KBM-7 (cell line): ENCODE measurements around the gene SEMA4D.
A peak's percentile ranks its signal among the peaks of the same experiment; 100 is the strongest.

ENCODE experiments used
- DNase-seq: peaks from one replicate; pipeline ENCODE4 v3.0.0-alpha.2; 2015
- in situ Hi-C: fragments of 300-500 bp; cut with MboI; formaldehyde crosslinking; loops from 2 replicates; pipeline ENCODE4 v1.14.3; 2020; ENCODE audit warnings: low sequenced_read_pairs, low pct_unique_long_range_greater_than_20kb, mixed read lengths

The SEMA4D gene

GRCh38 chr9:89319015-89319905 lies 178.7 kb downstream of the SEMA4D start:
- in situ Hi-C loops: no loop called here
- peak; percentile 33 for DNase-seq

DNA sequence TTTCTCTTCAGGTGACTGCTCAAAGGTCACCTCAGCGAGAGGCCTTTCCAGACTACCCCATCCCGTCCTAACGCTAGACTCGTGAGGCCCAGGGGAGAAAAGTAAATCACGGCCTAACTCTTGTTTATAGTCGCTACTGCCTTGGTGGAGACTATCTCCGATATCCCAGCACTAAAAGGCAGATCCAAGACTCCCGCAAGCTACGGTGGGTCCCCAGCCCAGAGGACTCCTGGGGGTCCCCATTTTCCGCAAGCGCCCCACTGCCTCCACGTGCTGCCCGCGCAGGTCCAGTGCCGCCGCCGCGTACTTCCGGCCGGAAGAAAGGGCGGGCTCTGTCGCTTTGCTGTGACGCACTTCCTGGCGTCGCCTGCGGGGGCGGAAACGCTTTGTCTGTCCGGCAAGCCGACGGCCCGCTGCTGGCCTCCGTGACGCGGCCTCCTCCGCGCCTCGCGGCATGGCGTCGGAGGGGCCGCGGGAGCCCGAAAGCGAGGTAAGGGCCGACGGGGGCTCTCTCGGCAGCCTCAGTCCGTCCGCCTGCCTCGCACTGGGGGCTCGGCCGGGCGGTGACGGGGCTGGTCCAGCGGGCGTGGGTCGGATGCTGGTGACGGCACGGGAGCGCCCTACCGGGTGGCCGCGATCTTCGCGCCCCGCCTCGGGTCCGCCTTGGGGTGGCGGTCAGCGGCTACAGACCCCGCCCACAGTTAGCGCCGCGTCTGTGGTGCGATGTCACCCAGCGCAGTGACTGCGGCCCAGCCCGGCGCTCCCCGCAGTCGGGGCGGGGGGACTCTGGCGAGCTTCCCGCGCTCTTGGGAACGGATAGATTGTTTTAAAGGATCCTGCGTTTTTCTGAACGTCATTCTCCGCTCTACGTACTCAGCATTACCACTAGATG lies 179.5 kb downstream of the SEMA4D start, which contains the start of gene SECISBP2:
SECISBP2 (plus strand) TSS at position 378 of the 892 bp plus-strand sequence; CDS start at position 455, 77 bp downstream.
- in situ Hi-C loops: no loop called here
- peak; percentile 98 for DNase-seq

GRCh38 chr9:89317282-89317681 lies 180.6 kb downstream of the SEMA4D start:
- in situ Hi-C loops: no loop called here
- no peak for DNase-seq

GRCh38 chr9:89315482-89315881 lies 182.4 kb downstream of the SEMA4D start:
- DNase-seq: no peak
- in situ Hi-C loops: no loop called here

GRCh38 chr9:89314955-89315354 lies 183.0 kb downstream of the SEMA4D start:
- no peak for DNase-seq
- in situ Hi-C loops: no loop called here

DNA sequence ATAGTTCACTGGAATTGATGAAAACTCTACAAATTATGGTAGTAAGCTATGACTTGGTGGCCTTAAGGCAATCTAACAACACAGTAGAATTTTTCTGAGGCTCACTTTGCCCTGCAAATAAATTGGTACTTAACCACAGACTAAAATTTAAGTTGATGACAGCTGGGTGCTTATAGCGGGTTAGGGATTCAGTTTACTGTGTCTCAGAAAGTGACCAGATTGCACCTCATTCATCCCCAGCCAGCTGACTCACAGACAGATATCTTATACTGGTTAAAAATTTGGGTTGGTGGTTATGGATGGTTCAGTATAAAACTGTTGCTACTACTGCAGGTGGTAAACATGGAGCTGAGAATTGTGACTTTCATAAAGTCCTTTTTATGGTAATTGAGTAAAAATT lies 184.1 kb downstream of the SEMA4D start:
- in situ Hi-C loops: no loop called here
- no peak for DNase-seq

GRCh38 chr9:89312222-89312571 lies 185.7 kb downstream of the SEMA4D start:
- in situ Hi-C loops: no loop called here
- DNase-seq: peak; percentile 51

- in situ Hi-C loops: no loop called here
- DNase-seq: peak; percentile 33
These were observed 186.3 kb downstream of the SEMA4D start for GRCh38 chr9:89311346-89312221.
